ENCODE data around the gene FBLN7. TPM values are rescaled to one million over a fixed set of nuclear protein-coding genes. Genes with fewer than 3 reads are reported as not detected.

FBLN7 gene
- total RNA-seq (2022; extraction: Qiagen RNA extraction; ENCODE audit: low read depth), result 0.59 to 0.97 TPM (median 0.78 TPM) in 4 of 5 replicates, not detected in the other

GRCh38 chr2:112138159-112139032 is at the start of gene FBLN7:
Gene FBLN7, plus strand, starts transcription at chr2:112138385. Its CDS starts 271 bp downstream, at chr2:112138656.

Other genes starting within 250 kb of the FBLN7 start
- 1.4 to 2.0 TPM (median 1.8 TPM) in 5 replicates for gene MERTK, start 239.8 kb upstream of the FBLN7 start, total RNA-seq (2022; extraction: Qiagen RNA extraction; ENCODE audit: low read depth)
- gene TMEM87B, start 83.1 kb upstream of the FBLN7 start, total RNA-seq (2022; extraction: Qiagen RNA extraction; ENCODE audit: low read depth), result 8.3 to 20.0 TPM (median 18.8 TPM) in 5 replicates
- gene ZC3H8, start 116.7 kb downstream of the FBLN7 start, total RNA-seq (2022; extraction: Qiagen RNA extraction; ENCODE audit: low read depth), result 13.7 to 17.7 TPM (median 16.3 TPM) in 5 replicates
- 0.09 to 0.47 TPM (median 0.28 TPM) in 5 replicates for gene ZC3H6, start 137.2 kb downstream of the FBLN7 start, total RNA-seq (2022; extraction: Qiagen RNA extraction; ENCODE audit: low read depth)

Data from A549 treated with RU486 at 1 μM for 4 hours (cell line).